GM21723 (cell line): Measurements from ENCODE around the gene RPL10.

ENCODE experiments used
- ATAC-seq: cut with Tn5 transposase; IDR thresholded peaks from one replicate; pipeline ENCODE4 v1.9.1; 2021; ENCODE audit warnings: mild to moderate bottlenecking, moderate library complexity; ENCODE audit not compliant: unreplicated experiment

The RPL10 gene

GRCh38 chrX:154397888-154398667, at the start of gene RPL10:
RPL10 (plus strand) TSS chrX:154398377; CDS start chrX:154398520, 143 bp downstream.
- peak; percentile 70 for ATAC-seq

GRCh38 chrX:154348646-154349358, 49.4 kb upstream of the RPL10 start:
- ATAC-seq: no peak

GRCh38 chrX:154349359-154349935, 48.7 kb upstream of the RPL10 start:
- ATAC-seq: no peak

- ATAC-seq: no peak
Observed at GRCh38 chrX:154349979-154350378, 48.2 kb upstream of the RPL10 start.

GRCh38 chrX:154350429-154351182, 47.6 kb upstream of the RPL10 start:
- ATAC-seq: no peak

- no peak for ATAC-seq
Observed at GRCh38 chrX:154351183-154352011, 46.8 kb upstream of the RPL10 start.

GRCh38 chrX:154352012-154352401, 46.2 kb upstream of the RPL10 start:
- ATAC-seq: no peak

- no peak for ATAC-seq
Observed at GRCh38 chrX:154352466-154352865, 45.7 kb upstream of the RPL10 start.

GRCh38 chrX:154353172-154353843, 44.9 kb upstream of the RPL10 start:
- ATAC-seq: no peak

- no peak for ATAC-seq
Observed at GRCh38 chrX:154354013-154354412, 44.2 kb upstream of the RPL10 start.

GRCh38 chrX:154354516-154354915, 43.7 kb upstream of the RPL10 start:
- no peak for ATAC-seq

GRCh38 chrX:154355094-154355775, 42.9 kb upstream of the RPL10 start:
- ATAC-seq: no peak

- ATAC-seq: no peak
Observed at GRCh38 chrX:154355776-154356140, 42.4 kb upstream of the RPL10 start.

GRCh38 chrX:154356596-154356995, 41.6 kb upstream of the RPL10 start:
- ATAC-seq: no peak

- ATAC-seq: no peak
Observed at GRCh38 chrX:154357205-154357604, 41.0 kb upstream of the RPL10 start.

- no peak for ATAC-seq
Observed at GRCh38 chrX:154358011-154358410, 40.2 kb upstream of the RPL10 start.

- ATAC-seq: no peak
Observed at GRCh38 chrX:154358829-154359228, 39.3 kb upstream of the RPL10 start.

GRCh38 chrX:154359362-154360154, 38.6 kb upstream of the RPL10 start:
- ATAC-seq: no peak
